WI38 (cell line): ENCODE data around the gene PLAGL1.
"Not testable (repeated sequence)": the region's sequence is repeated elsewhere in the genome, so short reads cannot be mapped to it uniquely, and the experiment has no call there.

Experiments
- H3K4me3 ChIP-seq: 2 replicates; pipeline ENCODE4 v1.5.1; 2011; ENCODE audit warnings: low read depth, mild to moderate bottlenecking, control low read depth, low read length
- CTCF ChIP-seq: IDR thresholded peaks from 2 replicates; pipeline ENCODE4 v1.5.1; 2012; ENCODE audit warnings: low read depth, mild to moderate bottlenecking, control low read depth, low read length

Gene PLAGL1

GRCh38 chr6:143936347-143936746 is 71.7 kb downstream of the PLAGL1 start:
- no peak for TF ChIP-seq CTCF

DNA sequence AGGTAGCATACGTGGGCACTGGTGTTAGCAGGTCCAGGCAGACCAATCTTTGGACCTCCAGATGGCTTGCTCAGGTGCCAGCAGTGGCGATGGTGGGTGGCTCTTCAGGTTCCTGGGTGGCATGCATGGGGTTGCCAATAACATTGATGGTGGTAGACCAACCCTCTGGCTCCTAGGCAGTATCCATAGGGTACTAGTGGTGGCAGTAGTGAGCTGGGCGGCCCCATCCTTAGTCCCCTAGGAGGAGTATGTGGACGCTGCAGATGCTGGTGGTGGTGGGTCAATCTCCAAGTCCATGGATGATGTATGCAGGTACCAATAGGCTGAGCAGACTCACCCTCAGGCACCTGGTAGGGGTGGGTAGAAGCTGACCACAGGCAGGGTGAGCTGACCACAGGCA is 73.2 kb downstream of the PLAGL1 start:
- no peak for TF ChIP-seq CTCF

More at GRCh38 chr6:143936347-143936746, 71.7 kb downstream of the PLAGL1 start:
- H3K4me3 ChIP-seq, result no peak overlapping the region

GRCh38 chr6:143934331-143934730 is 73.7 kb downstream of the PLAGL1 start:
- no peak for TF ChIP-seq CTCF

More for the DNA sequence above, 73.2 kb downstream of the PLAGL1 start:
- no peak overlapping the region for H3K4me3 ChIP-seq

GRCh38 chr6:143929975-143930374 is 78.1 kb downstream of the PLAGL1 start:
- no peak for TF ChIP-seq CTCF
- no peak overlapping the region for H3K4me3 ChIP-seq

More at GRCh38 chr6:143934331-143934730, 73.7 kb downstream of the PLAGL1 start:
- H3K4me3 ChIP-seq, result no peak overlapping the region

- no peak overlapping the region for H3K4me3 ChIP-seq
- no peak for TF ChIP-seq CTCF
Observed at GRCh38 chr6:143928853-143929252, 79.2 kb downstream of the PLAGL1 start.

GRCh38 chr6:143917026-143917425 is 91.0 kb downstream of the PLAGL1 start:
- H3K4me3 ChIP-seq, result not testable (repeated sequence)

DNA sequence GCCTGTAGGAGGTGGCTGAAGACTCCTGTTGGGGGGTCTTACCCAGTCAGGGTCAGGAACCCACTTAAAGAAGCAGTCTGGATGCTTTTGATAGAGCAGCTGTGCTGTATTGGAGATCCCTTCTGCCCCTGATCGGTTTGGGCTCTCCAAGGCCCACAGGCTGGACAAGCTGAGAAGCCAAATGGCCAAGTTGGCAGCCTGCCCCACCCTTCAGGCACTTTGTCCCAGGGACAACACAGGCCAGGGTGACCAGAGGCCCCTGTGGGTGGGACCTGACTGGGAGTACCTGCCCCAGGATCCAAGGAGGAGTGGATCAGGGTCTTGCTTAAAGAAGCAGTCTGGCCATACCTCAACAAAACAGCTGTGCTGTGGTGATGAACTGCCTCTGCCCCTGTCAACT is 95.4 kb downstream of the PLAGL1 start:
- H3K4me3 ChIP-seq, result no peak overlapping the region
- no peak for TF ChIP-seq CTCF

DNA sequence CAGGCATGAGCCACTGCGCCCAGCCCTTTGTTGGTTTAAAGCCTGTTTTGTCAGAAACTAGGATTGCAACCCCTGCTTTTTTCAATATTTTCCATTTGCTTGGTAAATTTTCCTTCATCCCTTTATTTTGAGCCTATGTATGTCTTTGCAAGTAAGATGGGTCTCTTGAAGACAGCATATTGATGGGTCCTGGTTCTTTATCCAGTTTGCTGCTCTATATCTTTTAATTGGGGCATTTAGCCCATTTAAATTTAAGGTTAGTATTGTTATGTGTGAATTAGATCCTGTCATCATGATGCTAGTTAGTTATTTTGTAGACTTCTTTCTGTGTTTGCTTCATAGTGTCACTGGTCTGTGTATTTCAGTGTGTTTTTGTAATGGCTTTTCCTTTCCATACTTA is 97.0 kb downstream of the PLAGL1 start:
- no peak for TF ChIP-seq CTCF

More for the DNA sequence above, 97.0 kb downstream of the PLAGL1 start:
- H3K4me3 ChIP-seq, result no peak overlapping the region
